Tibial nerve (tissue), 4 donors: ENCODE results near the gene TTC33. TPM values are rescaled to one million over a fixed set of nuclear protein-coding genes. Genes with fewer than 3 reads are reported as not detected.

Source experiments
- DNase-seq, 2 donors: peaks; one replicate each; pipeline ENCODE4 v3.0.0-alpha.2; 2019; ENCODE audit warnings: low spot score in 2 of 2
- H3K27ac ChIP-seq, 4 donors: fragments of 200-600 bp; sonication (generic) in 3 of 4; one replicate each; pipeline ENCODE4 v1.5.1; 2017 to 2019; ENCODE audit warnings: mild to moderate bottlenecking in 1 of 4
- H3K27me3 ChIP-seq, 2 donors: fragments of 200-600 bp; sonication (generic) in 1 of 2; one replicate each; pipeline versions ENCODE4 v1.5.1 to v1.6.0; 2017 to 2019
- H3K36me3 ChIP-seq, 3 donors: fragments of 200-600 bp; sonication (generic); one replicate each; pipeline ENCODE4 v1.5.1; 2018 to 2019
- H3K4me1 ChIP-seq, 4 donors: fragments of 200-600 bp; sonication (generic) in 3 of 4; one replicate each; pipeline ENCODE4 v1.5.1; 2017 to 2019
- H3K4me3 ChIP-seq, 4 donors: fragments of 200-600 bp; sonication (generic) in 3 of 4; one replicate each; pipeline ENCODE4 v1.5.1; 2017 to 2019; ENCODE audit warnings: mild to moderate bottlenecking in 1 of 4, moderate library complexity in 1 of 4
- H3K9me3 ChIP-seq, 4 donors: fragments of 200-600 bp; sonication (generic) in 3 of 4; one replicate each; pipeline ENCODE4 v1.5.1; 2017 to 2019
- CTCF ChIP-seq, 5 experiments: fragments of 200-600 bp in 3 of 5; fragments of 450-650 bp in 2 of 5; sonication (generic) in 3 of 5; IDR thresholded peaks; one replicate each; pipeline ENCODE4 v1.5.1; 2016 to 2019; ENCODE audit warnings: antibody characterized with exemption in 5 of 5, mild to moderate bottlenecking in 3 of 5, moderate library complexity in 2 of 5
- EP300 ChIP-seq, 2 donors: sonication (generic); formaldehyde crosslinking; IDR thresholded peaks; one replicate each; pipeline ENCODE4 v1.6.1; 2017; ENCODE audit warnings: antibody characterized with exemption in 2 of 2, mild to moderate bottlenecking in 1 of 2
- POLR2A ChIP-seq, 2 donors: fragments of 450-650 bp; IDR thresholded peaks; one replicate each; pipeline ENCODE4 v1.6.1; 2017; ENCODE audit warnings: antibody characterized with exemption in 2 of 2, mild to moderate bottlenecking in 2 of 2, moderate library complexity in 2 of 2
- WGBS, 2 donors: methylation state at CpG; one replicate each; pipeline ENCODE4 v1.1.5; 2018; 5-methylcytosine and 5-hydroxymethylcytosine counted together
- total RNA-seq, 4 donors: library from RNA; depleted of rRNA; stranded (reverse); fragments of >200 nt; gene quantifications; one replicate each; pipeline ENCODE4 v1.1.0, GENCODE V29; 2016

Gene TTC33
- total RNA-seq, 4 donors from 2014 or later = 11.4 to 27.1 (median 19.9) TPM

- H3K36me3 ChIP-seq = no peaks in the 10 kb centered on the region
- H3K4me1 ChIP-seq = peaks cover 0 to 6% (median 0%) of the 10 kb centered on the region in 4 donors
- 44 to 54% methylated on average over 1 of the region's 1 CpG for WGBS, 2 donors
- no peaks in the 10 kb centered on the region for H3K9me3 ChIP-seq
- no peak for DNase-seq
- no peak overlapping the region for H3K4me3 ChIP-seq
- TF ChIP-seq CTCF (IDR thresholded peaks at IDR 0.05) = no peak
- no peak for TF ChIP-seq POLR2A (IDR thresholded peaks at IDR 0.05)
- TF ChIP-seq EP300 (IDR thresholded peaks at IDR 0.05) = no peak
- no peak overlapping the region for H3K27ac ChIP-seq
- H3K27me3 ChIP-seq = no peaks in the 10 kb centered on the region
Measured at GRCh38 chr5:40524677-40525076, 231.1 kb downstream of the TTC33 start.

GRCh38 chr5:40521925-40522324, 233.8 kb downstream of the TTC33 start:
- no peaks in the 10 kb centered on the region for H3K27me3 ChIP-seq
- H3K9me3 ChIP-seq = no peaks in the 10 kb centered on the region
- no peak for DNase-seq
- no peak overlapping the region for H3K4me3 ChIP-seq
- TF ChIP-seq CTCF (IDR thresholded peaks at IDR 0.05) = no peak
- peak in 1 of 2 donors; percentile 16 for TF ChIP-seq EP300 (IDR thresholded peaks at IDR 0.05)
- H3K27ac ChIP-seq = no peak overlapping the region
- H3K4me1 ChIP-seq = peaks cover 0 to 6% (median 0%) of the 10 kb centered on the region in 4 donors
- no peaks in the 10 kb centered on the region for H3K36me3 ChIP-seq

GRCh38 chr5:40521108-40521785, 234.5 kb downstream of the TTC33 start:
- Histone ChIP-seq H3K9me3 (no peaks in the 10 kb centered on the region), H3K27me3 (no peaks in the 10 kb centered on the region), H3K4me1 (peaks cover 0 to 6% (median 0%) of the 10 kb centered on the region in 4 donors), H3K27ac (no peak overlapping the region), H3K36me3 (no peaks in the 10 kb centered on the region), H3K4me3 (no peak overlapping the region)
- DNase-seq = no peak
- TF ChIP-seq CTCF (IDR thresholded peaks at IDR 0.05) = no peak
- TF ChIP-seq POLR2A (IDR thresholded peaks at IDR 0.05) = no peak
- TF ChIP-seq EP300 (IDR thresholded peaks at IDR 0.05) = no peak
- 70 to 80% methylated on average over 3 of the region's 3 CpGs for WGBS, 2 donors

- H3K9me3 ChIP-seq = no peaks in the 10 kb centered on the region
- no peak overlapping the region for H3K4me3 ChIP-seq
- no peak for DNase-seq
- H3K27ac ChIP-seq = no peak overlapping the region
- no peaks in the 10 kb centered on the region for H3K36me3 ChIP-seq
- WGBS, 2 donors = 92 to 94% methylated on average over 4 of the region's 4 CpGs
- TF ChIP-seq CTCF (IDR thresholded peaks at IDR 0.05) (no peak), EP300 (IDR thresholded peaks at IDR 0.05) (no peak), POLR2A (IDR thresholded peaks at IDR 0.05) (no peak)
- peaks cover 0 to 6% (median 0%) of the 10 kb centered on the region in 4 donors for H3K4me1 ChIP-seq
- no peaks in the 10 kb centered on the region for H3K27me3 ChIP-seq
Measured at GRCh38 chr5:40518485-40518917, 237.3 kb downstream of the TTC33 start.

GRCh38 chr5:40515476-40515875, 240.3 kb downstream of the TTC33 start:
- whole genome bisulfite sequencing, 2 donors = 75 to 78% methylated on average over 4 of the region's 4 CpGs
- Histone ChIP-seq H3K4me3 (no peak overlapping the region), H3K27ac (no peak overlapping the region), H3K27me3 (no peaks in the 10 kb centered on the region), H3K36me3 (no peaks in the 10 kb centered on the region), H3K9me3 (no peaks in the 10 kb centered on the region), H3K4me1 (no peaks in the 10 kb centered on the region)
- TF ChIP-seq EP300 (IDR thresholded peaks at IDR 0.05) = no peak
- no peak for TF ChIP-seq POLR2A (IDR thresholded peaks at IDR 0.05)
- TF ChIP-seq CTCF (IDR thresholded peaks at IDR 0.05) = no peak
- no peak for DNase-seq
